ENCODE measurements around the gene RD3L.
"Not testable (repeated sequence)": the region's sequence is repeated elsewhere in the genome, so short reads cannot be mapped to it uniquely, and the experiment has no call there.

Gene RD3L

DNA sequence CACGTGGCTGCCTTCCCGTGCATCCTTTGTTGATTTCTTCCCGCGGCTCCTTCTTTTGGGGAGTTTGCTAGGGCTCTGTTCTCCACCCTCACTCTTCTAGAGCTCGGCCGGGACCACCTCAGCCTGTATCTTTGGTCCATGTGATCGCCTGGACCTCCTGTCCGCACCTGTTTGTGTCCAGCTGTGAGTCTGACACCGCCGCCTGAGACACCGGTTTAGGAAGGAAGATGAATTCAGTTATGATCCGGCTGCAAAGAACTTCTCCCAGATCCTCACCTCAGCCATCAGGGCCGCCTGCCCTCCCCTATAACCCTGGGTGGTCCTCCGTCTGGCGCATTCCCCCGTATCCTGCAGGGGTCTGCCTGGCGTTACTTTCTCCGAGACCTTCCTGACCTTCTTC, 14.8 kb downstream of the RD3L start:
- DNase-seq = no peak

DNA sequence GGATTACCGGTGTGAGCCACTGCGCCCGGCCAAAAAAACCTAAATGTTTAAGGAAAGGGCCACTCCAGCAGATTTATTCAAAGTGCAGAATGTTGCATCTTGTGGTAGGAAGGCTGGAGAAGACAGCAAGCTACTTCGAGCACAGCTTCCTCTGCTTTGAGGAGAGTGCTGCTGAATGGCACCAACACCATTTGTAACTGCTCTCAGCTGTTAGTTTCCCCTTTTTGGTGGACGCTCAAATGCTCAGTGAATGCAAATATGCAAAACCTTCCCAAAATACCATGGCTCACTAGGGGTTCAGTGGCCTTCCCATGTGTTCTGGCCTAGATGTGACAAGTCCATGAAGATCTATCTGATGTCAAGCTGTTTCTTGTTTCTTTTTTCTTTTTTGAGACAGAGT, 17.0 kb downstream of the RD3L start:
- no peak for DNase-seq

DNA sequence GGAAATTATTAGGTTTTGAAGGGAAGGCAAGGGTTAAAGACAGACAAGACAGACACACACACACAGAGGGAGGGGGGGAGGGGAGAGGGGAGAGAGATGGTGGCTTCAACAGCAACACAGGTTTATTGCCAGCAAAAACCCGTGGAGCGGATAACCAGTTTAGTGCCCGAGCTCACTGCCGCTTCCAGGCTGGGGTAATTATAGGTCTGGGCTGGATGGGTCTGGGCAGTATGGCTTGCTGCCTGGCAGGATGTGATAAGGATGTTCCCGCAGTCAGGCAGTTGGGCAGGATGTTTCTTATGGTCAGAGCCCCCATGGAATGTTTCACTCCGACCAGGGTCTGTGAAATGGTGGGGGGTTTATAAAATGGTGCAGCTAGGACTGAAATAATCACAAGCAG, 18.5 kb downstream of the RD3L start:
- no peak for DNase-seq

DNA sequence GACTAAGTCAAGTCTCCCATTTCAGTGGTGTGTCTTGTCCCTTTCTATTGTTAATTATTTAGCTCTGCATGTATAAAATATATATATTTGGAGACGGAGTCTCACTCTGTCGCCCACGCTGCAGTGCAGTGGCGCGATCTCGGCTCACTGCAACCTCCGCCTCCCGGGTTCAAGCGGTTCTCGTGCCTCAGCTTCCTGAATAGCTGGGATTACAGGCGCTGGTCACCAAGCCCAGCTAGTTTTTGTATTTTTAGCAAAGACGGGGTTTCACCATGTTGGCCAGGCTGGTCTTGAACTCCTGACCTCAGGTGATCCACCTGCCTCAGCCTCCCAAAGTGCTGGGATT, 20.5 kb downstream of the RD3L start:
- DNase-seq = not testable (repeated sequence)

DNA sequence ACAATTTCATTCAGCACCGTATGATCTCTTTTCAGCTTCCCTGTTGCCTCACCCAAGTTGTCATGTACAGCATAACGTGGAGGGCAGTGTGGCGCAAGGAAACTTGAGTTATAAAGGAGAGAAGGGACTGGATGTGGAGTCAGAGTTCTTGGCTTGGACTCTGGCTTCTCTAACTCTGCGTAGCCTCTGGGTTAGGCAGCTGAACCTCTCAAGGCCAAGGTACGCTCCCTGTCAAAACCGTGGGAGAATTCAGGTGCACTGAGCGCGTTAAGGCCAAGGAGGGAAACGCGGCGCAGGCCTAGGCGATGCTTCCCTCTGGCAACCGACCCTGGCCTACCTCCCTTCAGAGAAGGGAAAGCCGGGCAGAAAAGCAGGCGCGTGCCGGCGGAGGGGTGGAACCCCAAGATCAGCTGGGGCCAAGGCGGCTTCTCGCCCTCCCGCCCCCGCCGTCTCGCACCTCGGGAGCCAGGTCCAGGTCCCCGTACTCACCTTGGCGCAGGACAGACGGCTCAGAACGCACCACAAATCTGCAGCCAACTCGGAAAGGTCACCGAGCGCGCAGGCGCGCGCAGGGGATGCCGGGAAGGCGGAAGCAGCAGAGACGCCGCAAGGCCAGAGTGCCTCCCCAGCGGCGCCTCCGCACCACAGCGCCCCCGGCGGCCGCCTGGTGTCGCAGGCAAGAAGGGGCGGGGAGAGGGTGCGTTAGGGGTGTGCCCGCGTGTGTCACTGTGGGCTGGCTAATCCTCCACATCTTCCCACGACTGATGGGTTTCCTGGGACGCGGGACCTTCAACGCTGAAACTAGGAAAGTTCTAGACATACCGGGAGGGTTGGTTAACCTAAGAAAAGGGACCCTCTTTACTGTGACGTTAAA, 21.1 kb downstream of the RD3L start:
- DNase-seq = peak; percentile 51

DNA sequence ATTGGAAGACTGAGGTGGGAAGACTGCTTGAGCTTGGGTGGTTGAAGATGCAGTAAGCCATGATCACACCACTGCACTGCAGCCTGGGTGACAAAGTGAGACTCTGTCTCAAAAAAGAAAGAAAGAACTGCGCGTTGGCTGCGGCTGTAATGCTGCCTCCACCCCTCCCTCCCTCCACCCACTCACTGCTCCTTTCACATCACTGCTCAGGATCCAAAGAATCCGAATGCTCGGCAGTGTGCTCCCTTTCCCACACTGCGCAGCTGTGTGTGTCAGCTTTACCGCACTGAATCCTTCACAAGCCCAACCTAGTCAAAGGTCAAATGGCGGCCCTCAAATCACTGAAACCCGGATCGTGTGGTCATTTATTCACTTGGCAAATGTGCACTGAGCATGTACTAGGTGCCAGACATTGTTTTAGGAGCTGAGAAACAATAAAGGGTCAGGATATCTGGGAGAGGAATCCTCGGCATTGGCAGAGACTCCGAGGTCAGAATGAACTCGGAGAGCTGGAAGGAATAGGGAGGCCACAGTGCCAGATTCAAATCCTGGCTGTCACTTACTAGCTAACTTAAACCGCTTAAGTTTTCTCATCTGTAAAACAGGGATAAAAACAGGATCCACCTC, 25.6 kb downstream of the RD3L start:
- DNase-seq = no peak

DNA sequence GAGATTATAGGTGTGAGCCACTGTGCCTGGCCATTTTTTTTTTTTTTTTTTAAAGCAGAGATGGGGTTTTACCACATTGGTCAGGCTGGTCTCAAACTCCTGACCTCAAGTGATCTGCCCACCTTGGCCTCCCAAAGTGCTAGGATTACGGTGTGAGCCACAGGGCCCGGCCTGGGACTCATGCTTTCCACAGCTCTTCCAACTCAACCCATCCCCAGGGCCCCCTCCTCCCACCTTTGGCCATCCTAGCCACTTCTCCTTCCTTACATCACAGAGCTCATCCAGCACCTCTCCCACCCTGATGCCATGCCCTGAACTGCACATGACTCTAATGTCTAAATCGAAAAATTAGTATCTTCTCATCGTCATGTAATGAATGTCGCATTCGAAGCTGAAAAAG, 26.7 kb downstream of the RD3L start:
- no peak for DNase-seq

DNA sequence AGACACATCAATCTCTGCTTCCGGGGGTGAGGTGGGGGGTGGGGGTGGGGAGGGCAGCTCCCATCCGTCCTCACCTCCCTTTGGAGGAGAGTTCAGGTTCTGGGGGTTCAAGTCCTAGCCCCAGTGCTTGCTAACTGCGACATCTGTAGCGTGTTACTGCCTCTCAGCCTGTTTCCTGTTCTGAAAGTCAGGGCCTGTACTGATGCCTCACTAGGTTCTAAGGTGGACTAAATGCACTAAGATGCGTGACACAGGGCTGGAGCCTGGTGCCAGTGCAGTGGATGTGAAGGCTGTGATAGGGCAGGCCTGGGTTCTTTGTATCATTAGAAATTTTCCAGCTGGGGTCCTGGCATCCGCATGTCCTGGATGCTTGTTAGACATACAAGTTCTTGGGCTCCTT, 31.3 kb downstream of the RD3L start:
- DNase-seq = no peak

DNA sequence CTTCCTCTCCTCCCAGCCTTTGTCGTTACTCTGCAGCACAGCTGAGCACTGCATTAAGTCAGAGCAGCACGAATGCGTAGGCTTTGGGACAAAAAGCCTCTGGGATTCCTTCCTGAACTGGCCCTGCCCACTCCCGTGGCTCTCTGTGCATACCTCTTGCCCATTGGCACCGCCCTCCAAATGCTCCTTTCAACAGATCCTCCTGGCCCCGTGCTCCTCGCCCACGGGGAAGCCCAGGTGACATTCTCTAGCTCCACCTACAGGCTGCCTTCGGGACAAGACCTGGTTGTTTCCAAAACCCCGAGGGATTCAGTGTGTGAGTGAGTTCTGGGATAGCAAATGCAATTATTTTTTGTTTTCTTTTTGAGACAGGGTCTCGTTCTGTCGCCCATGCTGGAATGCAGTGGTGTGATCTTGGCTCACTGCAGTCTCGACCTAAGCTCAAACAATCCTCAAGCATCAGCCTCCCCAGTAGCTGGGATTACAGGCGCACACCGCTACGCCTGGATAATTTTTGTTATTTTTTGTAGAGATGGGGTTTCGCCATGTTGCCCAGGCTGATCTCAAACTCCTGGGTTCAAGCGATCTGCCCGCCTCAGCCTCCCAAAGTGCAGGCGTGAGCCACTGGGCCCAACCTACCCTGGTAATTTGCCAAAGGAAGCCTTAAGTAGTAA, 31.9 kb downstream of the RD3L start:
- peak; percentile 34 for DNase-seq

DNA sequence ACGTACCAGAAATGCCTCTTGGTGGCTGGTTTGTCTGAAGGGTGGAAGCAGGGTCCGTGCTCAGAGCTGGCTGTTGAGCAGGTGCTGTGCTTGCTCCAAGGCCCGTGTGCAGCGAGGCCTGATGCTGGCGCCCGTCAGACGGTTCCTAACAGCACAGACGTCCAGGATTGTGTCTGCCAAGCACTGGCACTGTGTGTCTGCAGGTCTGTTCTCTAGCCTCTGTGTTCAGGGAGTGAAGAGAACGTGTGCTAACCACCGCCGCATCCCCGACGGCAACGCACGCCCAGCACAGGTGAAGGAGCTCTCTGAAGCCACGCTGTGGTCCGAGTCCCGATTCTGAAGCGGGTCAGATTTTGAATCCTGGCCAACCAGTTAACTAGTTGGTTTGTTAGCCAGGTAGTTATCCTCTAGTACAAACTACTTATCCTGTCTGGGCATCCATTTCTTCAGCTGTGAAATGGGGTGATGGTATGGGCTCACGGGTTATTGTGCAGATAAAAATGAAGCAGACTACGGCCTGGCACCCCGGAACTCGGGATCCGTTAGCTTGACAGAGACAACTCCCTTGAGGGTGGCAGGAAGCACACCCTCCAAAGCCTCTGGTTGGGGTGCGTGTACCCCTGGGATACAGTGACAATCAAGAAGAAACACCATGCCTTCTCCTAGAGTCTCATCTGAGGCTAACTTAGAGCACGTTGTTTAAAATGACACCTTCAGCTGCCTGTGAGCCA, 32.6 kb downstream of the RD3L start:
- no peak for DNase-seq

DNA sequence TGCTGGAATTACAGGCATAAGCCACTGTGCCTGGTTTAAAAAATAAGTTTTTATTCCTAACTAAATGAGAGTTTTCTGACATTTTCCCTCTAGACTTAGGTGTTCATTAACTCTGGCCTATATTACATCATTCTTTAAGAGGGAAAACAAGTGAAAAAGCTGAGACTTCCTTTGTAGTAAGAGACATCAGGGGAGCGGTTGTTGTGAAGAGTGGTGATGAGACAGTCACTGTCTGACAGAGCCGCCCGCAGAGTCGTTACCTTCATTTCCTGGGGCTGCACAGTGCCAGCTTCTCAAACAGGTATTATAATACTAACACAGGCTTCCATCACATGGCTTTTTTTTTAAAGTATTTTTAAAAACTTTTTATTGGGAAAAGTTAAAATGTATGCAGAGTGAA, 33.7 kb downstream of the RD3L start:
- DNase-seq = no peak

DNA sequence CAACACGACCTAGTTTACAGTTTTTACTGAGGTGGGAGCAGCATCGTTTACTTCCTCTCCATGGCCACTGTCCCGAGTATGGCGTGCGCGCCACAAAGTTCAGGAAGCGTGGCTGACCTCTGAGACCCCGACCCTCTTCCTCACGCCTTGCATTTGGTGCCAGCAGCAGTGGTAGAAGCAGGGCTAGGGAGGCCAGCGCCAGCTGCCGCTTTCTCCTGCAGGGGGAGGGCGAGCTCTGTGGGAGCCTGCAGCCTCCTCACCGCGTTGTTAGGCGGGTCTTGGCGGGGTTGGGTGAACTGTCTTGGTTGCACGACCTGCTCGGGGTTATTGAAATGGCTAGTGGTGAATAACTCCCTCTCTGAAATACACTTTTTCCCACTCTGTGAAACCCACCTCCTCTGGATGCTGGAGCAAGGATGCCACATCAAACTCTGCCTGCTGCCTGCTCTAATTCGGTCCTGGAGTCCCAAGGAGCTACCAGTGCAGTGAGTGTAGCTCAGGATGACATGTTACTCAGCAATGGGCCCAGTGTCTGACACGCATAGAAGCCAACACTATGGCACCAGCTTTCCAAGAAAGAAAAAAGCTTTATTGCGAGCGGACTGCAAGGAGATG, 36.4 kb downstream of the RD3L start:
- DNase-seq = no peak

DNA sequence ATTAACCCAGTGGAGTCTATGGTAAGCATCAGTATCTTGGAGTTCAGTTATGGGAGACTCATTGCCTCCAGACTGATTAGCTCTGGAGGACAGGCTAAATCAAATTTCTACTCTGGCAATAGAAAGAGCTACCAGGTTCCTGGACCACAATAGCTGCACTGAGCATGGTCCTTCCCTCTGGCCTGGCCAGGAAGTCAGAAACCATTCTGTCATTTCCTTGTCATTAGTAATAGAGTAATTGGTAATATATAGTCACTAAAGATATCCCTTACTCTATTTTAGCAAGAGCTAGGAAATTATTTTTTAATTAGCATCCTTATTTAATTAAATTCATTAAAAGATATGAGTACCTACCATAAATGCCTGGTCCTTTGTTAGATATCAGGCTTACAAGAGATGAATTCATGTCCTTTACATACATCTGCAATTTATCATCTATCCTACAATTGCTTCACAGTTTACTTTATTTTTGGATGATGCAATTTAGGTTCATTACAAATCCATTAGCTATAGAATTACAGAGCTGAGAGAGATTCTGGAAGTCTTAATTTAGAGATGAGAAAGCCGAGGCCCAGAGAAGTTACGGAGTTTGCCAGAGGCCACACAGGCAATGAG, 37.7 kb downstream of the RD3L start:
- no peak for DNase-seq

DNA sequence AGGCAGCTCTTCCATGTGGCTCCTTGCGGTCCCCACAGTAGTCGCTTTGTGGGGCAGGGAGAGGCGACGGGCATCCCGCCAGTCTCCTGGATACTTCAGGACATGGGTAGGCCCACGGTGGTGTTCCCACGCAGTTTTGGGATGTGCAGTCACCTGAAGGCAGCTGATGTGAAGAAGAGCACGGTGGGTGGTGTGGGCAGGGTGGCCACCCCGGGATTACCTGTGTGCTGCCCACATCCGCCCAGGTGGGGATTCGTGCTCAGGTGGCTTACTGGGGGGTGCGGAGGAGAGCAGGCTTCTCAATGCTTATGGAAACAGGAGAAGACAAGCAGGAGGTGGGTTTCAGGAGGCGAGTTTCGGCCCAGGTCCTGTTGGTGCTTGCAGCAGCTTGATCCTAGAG, 42.5 kb downstream of the RD3L start:
- DNase-seq = no peak

DNA sequence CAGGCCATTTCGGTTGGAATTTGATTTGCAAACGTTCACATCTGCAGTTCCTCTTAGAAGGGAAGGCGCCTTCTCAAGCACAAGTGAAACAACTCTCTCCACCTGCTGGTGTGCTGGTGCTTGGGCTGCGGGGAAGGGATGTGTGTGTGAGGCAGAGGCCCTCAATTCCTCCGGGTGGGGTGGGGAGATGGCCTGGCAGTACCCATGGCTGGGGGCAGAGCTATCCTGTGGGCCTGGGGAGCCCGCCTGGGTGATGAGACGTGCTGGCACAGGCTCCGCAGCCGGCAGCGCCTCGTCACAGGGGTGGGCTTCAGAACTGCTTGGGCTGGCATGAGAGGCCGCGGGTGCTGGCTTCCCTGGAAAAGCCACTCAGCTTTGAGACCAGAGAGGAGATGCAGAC, 43.0 kb downstream of the RD3L start:
- no peak for DNase-seq

DNA sequence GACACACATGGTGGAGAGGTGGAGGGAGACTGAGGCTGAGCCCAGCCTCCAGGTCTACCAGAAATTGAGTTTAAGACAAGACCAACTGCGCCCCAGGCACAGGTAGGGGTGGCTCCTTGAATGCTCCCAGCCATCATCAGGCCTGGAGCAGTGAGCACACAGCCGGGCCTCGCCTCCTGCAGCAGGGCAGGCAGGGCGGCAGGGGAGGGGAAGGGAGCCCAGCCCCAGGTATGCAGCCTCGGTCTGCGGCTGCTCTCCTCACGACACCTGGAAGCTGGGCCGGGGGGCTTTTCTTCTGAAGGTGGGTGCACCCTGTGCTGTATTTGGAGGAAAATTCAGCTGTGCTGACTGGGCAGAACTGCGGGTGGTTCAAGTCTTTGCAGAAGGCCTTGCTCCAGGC, 43.6 kb downstream of the RD3L start:
- no peak for DNase-seq

DNA sequence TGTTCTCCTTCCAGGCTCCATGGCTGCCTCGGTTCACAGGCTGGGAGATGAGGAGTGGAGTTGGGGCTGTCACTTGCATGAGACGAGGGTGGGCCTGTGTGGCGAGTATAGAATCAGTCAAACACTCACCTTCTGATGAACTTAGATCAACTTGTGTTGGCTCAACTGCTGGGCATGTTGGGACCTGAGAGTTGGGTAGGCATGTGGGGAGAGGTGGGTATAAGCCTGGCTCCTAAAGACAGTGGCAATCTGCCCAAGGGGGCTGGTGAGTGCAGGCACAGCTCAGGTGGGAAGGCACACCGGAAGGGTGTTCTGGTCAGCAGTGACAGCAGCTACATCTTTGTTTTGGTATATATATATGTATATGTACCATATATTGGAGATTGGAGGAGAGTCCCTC, 44.1 kb downstream of the RD3L start:
- DNase-seq = no peak

DNA sequence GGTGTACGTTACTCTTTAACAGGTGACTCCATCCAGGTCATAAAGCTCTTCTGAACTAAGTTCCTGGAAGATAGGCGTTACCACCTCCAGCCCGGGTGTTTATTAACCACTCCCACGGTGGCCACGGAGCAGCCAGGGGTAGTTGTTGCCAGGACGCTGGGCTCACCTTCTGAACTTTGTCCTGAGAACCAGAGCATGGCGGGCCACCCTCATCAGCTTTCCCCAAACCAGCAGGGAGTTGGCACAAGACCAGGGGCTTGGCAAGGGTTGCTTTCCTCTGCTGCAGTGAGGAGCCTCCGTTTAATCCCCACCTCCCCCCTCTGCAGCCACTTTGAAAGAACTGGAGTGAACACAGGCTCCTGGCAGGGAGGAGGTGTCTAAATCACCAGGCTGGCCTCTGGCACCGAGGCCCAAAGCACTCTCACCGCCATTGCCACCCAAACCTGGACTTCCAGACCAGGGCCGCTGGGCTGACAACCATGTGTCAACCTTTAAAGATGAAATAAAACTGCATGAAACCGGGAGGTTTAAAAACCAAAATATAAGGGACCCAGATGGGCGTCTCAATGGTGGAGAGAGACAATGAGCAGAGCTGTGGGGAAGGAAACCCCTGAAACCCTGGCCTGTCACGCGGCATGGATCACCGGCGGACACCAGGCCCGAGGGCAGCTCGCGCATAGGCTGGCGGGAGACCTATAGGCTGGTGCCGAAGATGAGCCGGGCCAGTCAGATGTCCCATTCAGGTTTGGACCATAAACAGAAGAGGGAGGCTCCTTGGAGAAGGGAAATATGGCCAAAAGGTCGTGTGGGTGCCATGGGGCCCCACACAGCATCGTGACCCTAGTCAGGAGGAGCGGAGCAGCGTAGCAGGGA, 45.0 kb downstream of the RD3L start:
- DNase-seq = no peak

DNA sequence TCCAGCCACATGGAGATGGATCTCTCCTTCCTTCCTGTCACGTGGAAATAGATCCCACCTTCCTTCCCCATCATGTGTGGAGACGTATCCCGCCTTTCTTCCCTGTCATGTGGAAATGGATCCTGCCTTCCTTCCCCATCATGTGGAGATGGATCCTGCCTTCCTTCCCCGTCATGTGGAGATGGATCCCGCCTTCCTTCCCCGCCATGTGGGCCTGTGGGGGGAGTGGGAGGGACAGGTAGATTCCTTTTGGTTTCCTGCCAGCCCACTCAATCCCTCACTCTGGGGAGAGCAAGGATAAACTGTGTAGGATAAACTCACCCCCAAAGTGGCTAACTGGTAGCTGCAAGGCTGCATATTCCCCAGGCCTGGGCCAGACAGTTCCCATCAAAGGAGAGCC, 45.8 kb downstream of the RD3L start:
- DNase-seq = no peak

DNA sequence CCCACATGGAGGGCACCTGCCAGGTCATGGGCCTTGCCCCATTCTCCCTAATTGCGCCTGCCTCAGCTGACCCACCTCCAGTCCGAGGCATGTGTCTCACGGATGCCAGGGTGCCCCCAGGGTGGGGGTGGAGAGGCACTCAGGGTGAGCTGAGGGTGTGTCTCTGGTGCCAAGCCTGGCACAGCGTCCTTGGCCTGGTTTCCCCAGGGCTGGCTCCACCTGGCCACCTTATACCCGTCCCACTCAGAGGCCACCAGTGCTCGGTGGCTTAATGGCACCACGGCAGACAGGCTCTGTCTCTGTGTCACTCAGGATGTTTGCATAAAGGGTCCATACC, 47.6 kb downstream of the RD3L start:
- no peak for DNase-seq

DNA sequence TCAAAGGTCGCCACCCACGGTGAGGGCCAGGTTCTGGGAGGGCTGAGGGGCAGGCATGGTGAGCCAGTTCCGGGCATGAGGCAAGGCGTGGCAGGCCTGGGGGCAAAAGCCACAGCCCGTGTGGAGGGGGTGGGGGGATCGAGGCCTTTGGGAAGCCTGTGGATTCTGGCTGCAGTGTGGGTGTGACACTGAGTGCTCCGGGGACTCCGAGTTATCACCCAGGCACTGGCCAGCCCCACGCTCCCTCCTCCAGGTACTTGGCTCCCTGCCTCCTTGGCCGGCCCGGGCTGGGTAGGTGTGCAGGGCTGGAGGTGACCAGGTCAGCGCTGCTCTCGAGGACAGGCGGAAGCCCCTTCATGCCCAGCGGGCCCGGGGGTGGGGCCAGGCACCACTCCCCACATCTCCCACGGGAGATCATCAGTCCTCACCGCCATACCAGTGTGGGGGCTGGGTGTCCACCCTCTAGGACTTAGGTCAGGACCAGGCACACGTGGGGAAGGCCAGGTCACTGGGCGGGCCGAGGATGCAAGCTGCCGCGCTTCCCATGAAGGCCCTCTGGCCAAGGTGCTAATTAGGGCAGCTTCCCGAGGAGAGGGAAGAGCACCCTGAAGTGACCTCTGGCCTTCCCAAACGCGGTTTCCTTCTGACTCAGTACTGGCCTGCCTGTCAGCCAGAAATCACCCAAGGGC, 48.2 kb downstream of the RD3L start:
- DNase-seq = no peak
